HepG2 (cell line): ENCODE results near the gene CEACAM16. TPM values are rescaled to one million over a fixed set of nuclear protein-coding genes. Genes with fewer than 3 reads are reported as not detected.
A peak's percentile ranks its signal among the peaks of the same experiment; 100 is the strongest.

ENCODE experiments used
- ATAC-seq: fragments of 200-7000 bp; cut with Tn5 transposase; 3 replicates; pipeline ENCODE4 v1.9.1; 2020; ENCODE audit warnings: mild to moderate bottlenecking, moderate library complexity
- BruUV-seq: library from RNA; stranded (reverse); fragments of 400-500 nt; replicated peaks from 2 replicates; lab custom pipeline; 2021; lab: Mats Ljungman, UMichigan
- CTCF ChIA-PET: fragments of 300-600 bp; formaldehyde crosslinking; extraction: SDS; loops from one replicate; lab custom pipeline; 2021; ENCODE audit warnings: low total read pairs, inconsistent platforms, low intra/inter-chr PET ratio; lab: Yijun Ruan, JAX
- POLR2A ChIA-PET: fragments of 350-600 bp; sonication (Branson Sonifier 250); formaldehyde crosslinking; loops from one replicate; lab custom pipeline; 2020; ENCODE audit warnings: antibody characterized with exemption, inconsistent platforms; lab: Yijun Ruan, JAX
- DNase-seq: peaks from one replicate; pipeline ENCODE4 v3.0.0-alpha.2; 2015; ENCODE audit warnings: low spot score
- FAIRE-seq: peaks from 3 replicates; lab custom pipeline; 2011; peaks lifted over from hg19 to GRCh38; lab: Jason Lieb, UNC
- H2AFZ ChIP-seq: one replicate; pipeline ENCODE4 v1.6.1; 2011; ENCODE audit warnings: low read length, inconsistent platforms
- H3K27ac ChIP-seq: fragments of 300-600 bp; 3 replicates; pipeline ENCODE4 v1.8.0; 2011; ENCODE audit warnings: mixed run types, mild to moderate bottlenecking, mixed read lengths, low read length, inconsistent platforms; ENCODE audit not compliant: insufficient read depth; ENCODE audit errors: extremely low read length
- H3K27me3 ChIP-seq, 2 experiments: fragments of 200-600 bp in 1 of 2; 2 replicates in 1 of 2; 3 replicates in 1 of 2; pipeline versions ENCODE4 v1.6.0 to v1.8.0; 2011; ENCODE audit warnings: low read length in 2 of 2, mild to moderate bottlenecking in 2 of 2, moderate library complexity in 2 of 2, inconsistent platforms in 1 of 2; ENCODE audit not compliant: insufficient read depth in 2 of 2, control insufficient read depth in 1 of 2
- H3K36me3 ChIP-seq, 2 experiments: fragments of 200-600 bp in 1 of 2; replicated peaks in 1 of 2; 2 replicates in 1 of 2; 3 replicates in 1 of 2; pipeline versions ENCODE4 v1.5.1 to v1.8.0; 2011; ENCODE audit warnings: low read length in 2 of 2, inconsistent platforms in 1 of 2; ENCODE audit not compliant: insufficient read depth in 2 of 2, control insufficient read depth in 1 of 2
- H3K4me1 ChIP-seq: 2 replicates; pipeline ENCODE4 v1.5.1; 2012; ENCODE audit warnings: low read length, inconsistent platforms; ENCODE audit not compliant: insufficient read depth
- H3K4me2 ChIP-seq: 2 replicates; pipeline ENCODE4 v1.6.0; 2011; ENCODE audit warnings: low read depth, low read length, inconsistent platforms
- H3K4me3 ChIP-seq, 3 experiments: fragments of 200-600 bp in 1 of 3; sonication (generic), shearing (Covaris generic) in 1 of 3; replicated peaks in 1 of 3; 2 replicates each; pipeline ENCODE4 v1.5.1; 2011 to 2016; ENCODE audit warnings: low read length in 3 of 3, inconsistent platforms in 2 of 3, low read depth in 2 of 3, mild to moderate bottlenecking in 2 of 3, control low read depth in 1 of 3, mixed read lengths in 1 of 3; ENCODE audit not compliant: insufficient read depth in 1 of 3
- H3K79me2 ChIP-seq: one replicate; pipeline ENCODE4 v1.6.1; 2011; ENCODE audit warnings: low read length, inconsistent platforms; ENCODE audit not compliant: insufficient read depth
- H3K9ac ChIP-seq: 2 replicates; pipeline ENCODE4 v1.6.0; 2011; ENCODE audit warnings: mild to moderate bottlenecking, low read depth, low read length, inconsistent platforms; ENCODE audit not compliant: insufficient read depth
- H3K9me3 ChIP-seq: 2 replicates; pipeline ENCODE4 v1.5.1; 2012; ENCODE audit warnings: mild to moderate bottlenecking, low read length
- H4K20me1 ChIP-seq: 2 replicates; pipeline ENCODE4 v1.6.0; 2011; ENCODE audit warnings: inconsistent platforms, mild to moderate bottlenecking, low read length, moderate library complexity; ENCODE audit not compliant: insufficient read depth
- ARNT2 ChIP-seq: sonication (generic); formaldehyde crosslinking; IDR thresholded peaks from 2 replicates; pipeline ENCODE4 v1.8.0; 2022; ENCODE audit warnings: mild to moderate bottlenecking, low read depth, missing genetic modification reagents, moderate library complexity
- ETV6 ChIP-seq: sonication (generic); formaldehyde crosslinking; conservative IDR thresholded peaks from 2 replicates; pipeline ENCODE4 v1.4.0; 2020; ENCODE audit warnings: missing genetic modification reagents
- GABPB1 ChIP-seq: IDR thresholded peaks from 2 replicates; pipeline ENCODE4 v1.6.1; 2016; ENCODE audit warnings: mild to moderate bottlenecking, missing genetic modification reagents, moderate library complexity, missing compliant biosample characterization
- HIC2 ChIP-seq: sonication (generic); formaldehyde crosslinking; IDR thresholded peaks from 2 replicates; pipeline ENCODE4 v1.9.0; 2022; ENCODE audit warnings: low read depth, missing genetic modification reagents
- ISL2 ChIP-seq: sonication (generic); formaldehyde crosslinking; IDR thresholded peaks from 2 replicates; pipeline ENCODE4 v1.5.0; 2020; ENCODE audit warnings: missing genetic modification reagents
- MZF1 ChIP-seq: sonication (generic); formaldehyde crosslinking; IDR thresholded peaks from 2 replicates; pipeline ENCODE4 v1.8.1; 2023; ENCODE audit warnings: mild to moderate bottlenecking, missing genetic modification reagents, borderline replicate concordance
- ZNF646 ChIP-seq: sonication (generic); formaldehyde crosslinking; IDR thresholded peaks from 2 replicates; pipeline ENCODE4 v1.9.0; 2021; ENCODE audit warnings: mild to moderate bottlenecking, missing genetic modification reagents
- ZNF747 ChIP-seq: sonication (generic); formaldehyde crosslinking; IDR thresholded peaks from 2 replicates; pipeline ENCODE4 v1.8.1; 2023; ENCODE audit warnings: missing genetic modification reagents, mild to moderate bottlenecking, borderline replicate concordance
- WGBS: methylation state at CpG from one replicate; pipeline ENCODE4 v1.1.6; 2017; ENCODE audit warnings: low lambda C conversion rate; 5-methylcytosine and 5-hydroxymethylcytosine counted together
- in situ Hi-C: cut with HindIII; loops from 2 replicates; pipeline ENCODE4 v1.10.0; 2017; ENCODE audit warnings: low pct_unique_long_range_greater_than_20kb; ENCODE audit not compliant: extremely low pct_ligation_motif_present
- intact Hi-C: fragments of 100-400 bp; cut with micrococcal nuclease; formaldehyde crosslinking; loops from one replicate; pipeline ENCODE4 v1.10.0; 2022; ENCODE audit not compliant: unreplicated experiment
- polyA plus RNA-seq, 8 experiments: library from polyadenylated mRNA; depleted of rRNA in 3 of 8; stranded (reverse) in 7 of 8; unstranded in 1 of 8; fragments of >200 nt; fragmentation: Illumina TruSeq in 4 of 8; extraction: Trizol in 4 of 8; gene quantifications; 2 replicates each; pipeline versions ENCODE4 v1.2.1 to v1.2.3, GENCODE V29; 2011 to 2016; ENCODE audit warnings: low read depth in 4 of 8, missing spikeins in 1 of 8, mixed read lengths in 1 of 8; ENCODE audit not compliant: insufficient read depth in 1 of 8
- total RNA-seq, 5 experiments: library from RNA; depleted of rRNA; stranded (reverse); fragments of >200 nt; fragmentation: Illumina TruSeq; extraction: Trizol; gene quantifications; 2 replicates each; pipeline ENCODE4 v1.2.3, GENCODE V29; 2016; ENCODE audit warnings: low read depth in 1 of 5

The CEACAM16 gene
- total and polyA plus RNA-seq, 2 of the 13 experiments (the other 11 are each of a cell fraction or from before 2014, with no cell fraction given): not detected

GRCh38 chr19:44741258-44741731, 42.3 kb downstream of the CEACAM16 start:
- ChIA-PET POLR2A (interaction anchor here (0.6 to 4.0 kb wide), 9 partner anchors 13 to 90 kb away, joined by 3 to 45 read pairs (median 7); no protein-coding TSS in a partner anchor), CTCF (no interaction called here)
- intact Hi-C loops (no loop called here), in situ Hi-C loops (no loop called here)
- no peaks in the 10 kb centered on the region for H3K27me3 ChIP-seq
- no peaks in the 10 kb centered on the region for H3K79me2 ChIP-seq
- TF ChIP-seq ISL2 (0 out of 2 replicates have a peak, but pooled peaks have one; percentile 2), ZNF747 (CRISPR knock-in tag) (no peak)
- DNase-seq: no peak
- FAIRE-seq: no peak
- H3K4me1 ChIP-seq: peaks cover 100% of the 10 kb centered on the region
- WGBS: 18% methylated on average over 6 of the region's 6 CpGs
- no peaks in the 10 kb centered on the region for H3K36me3 ChIP-seq
- no peaks in the 10 kb centered on the region for H3K9me3 ChIP-seq
- H3K27ac ChIP-seq: peak overlapping the region; percentile 73
- H3K4me3 ChIP-seq: peak overlapping the region in 1 of 3 experiments; percentile 72; a peak in 1 of 6 replicates
- H3K9ac ChIP-seq: peak overlapping the region; percentile 29; the same call in 1 of the 2 replicates
- peak overlapping the region; percentile 94 for H3K4me2 ChIP-seq
- BruUV-seq: no TSS peak
- no peaks in the 10 kb centered on the region for H4K20me1 ChIP-seq
- no peak for ATAC-seq
- H2AFZ ChIP-seq: no peak overlapping the region

GRCh38 chr19:44741841-44742329, 42.9 kb downstream of the CEACAM16 start:
- DNase-seq: peak; percentile 78
- Histone ChIP-seq H3K4me2 (peak overlapping the region; percentile 94), H3K79me2 (no peaks in the 10 kb centered on the region), H3K9ac (peak overlapping the region; percentile 63), H4K20me1 (no peaks in the 10 kb centered on the region), H3K4me3 (peak overlapping the region; percentile 27 to 72 (median 53); a peak in 5 of 6 replicates), H2AFZ (no peak overlapping the region), H3K36me3 (no peaks in the 10 kb centered on the region), H3K9me3 (no peaks in the 10 kb centered on the region), H3K27ac (peak overlapping the region; percentile 73), H3K27me3 (no peaks in the 10 kb centered on the region), H3K4me1 (peaks cover 100% of the 10 kb centered on the region)
- intact Hi-C loops (no loop called here), in situ Hi-C loops (no loop called here)
- POLR2A ChIA-PET: interaction anchor here (0.6 to 4.0 kb wide), 7 partner anchors 13 to 90 kb away, joined by 3 to 45 read pairs (median 8); no protein-coding TSS in a partner anchor
- CTCF ChIA-PET: no interaction called here
- no TSS peak for BruUV-seq
- peak; percentile 44 for ATAC-seq
- WGBS: 0% methylated on average over 9 of the region's 13 CpGs
- peak; percentile 54 for FAIRE-seq
- TF ChIP-seq ZNF646 (CRISPR knock-in tag) (no peak), ETV6 (CRISPR knock-in tag) (no peak), ARNT2 (CRISPR knock-in tag) (0 out of 2 replicates have a peak, but pooled peaks have one; percentile 36), GABPB1 (CRISPR knock-in tag) (peak; percentile 50; the same call in 1 of the 2 replicates), MZF1 (CRISPR knock-in tag) (no peak), HIC2 (CRISPR knock-in tag) (peak; percentile 60; the same call in 1 of the 2 replicates)
